Calu3 (cell line): ENCODE measurements around the gene ZFC3H1. TPM values are rescaled to one million over a fixed set of nuclear protein-coding genes. Genes with fewer than 3 reads are reported as not detected.

ENCODE experiments used
- Bru-seq: library from RNA; stranded (reverse); fragments of 400-500 nt; gene quantifications from one replicate; lab custom pipeline; 2021; lab: Mats Ljungman, UMichigan
- BruChase-seq, 2 experiments: library from RNA; stranded (reverse); fragments of 400-500 nt; gene quantifications; one replicate each; lab custom pipeline; 2021; lab: Mats Ljungman, UMichigan
- BruUV-seq: library from RNA; stranded (reverse); fragments of 400-500 nt; replicated peaks from 2 replicates; lab custom pipeline; 2021; lab: Mats Ljungman, UMichigan
- CTCF ChIA-PET: fragments of 300-600 bp; sonication (Branson Sonifier 250); formaldehyde crosslinking; loops from one replicate; lab custom pipeline; 2022; ENCODE audit warnings: antibody characterized with exemption; lab: Charles Lee
- DNase-seq: peaks from one replicate; pipeline ENCODE4 v3.0.0; 2022
- H3K27ac Mint-ChIP-seq: one replicate; pipeline ENCODE4 v1.8.0; 2022; ENCODE audit warnings: mixed read lengths; ENCODE audit not compliant: unreplicated experiment
- H3K27me3 Mint-ChIP-seq: one replicate; pipeline ENCODE4 v1.8.0; 2022; ENCODE audit warnings: mixed read lengths; ENCODE audit not compliant: unreplicated experiment
- H3K36me3 Mint-ChIP-seq: one replicate; pipeline ENCODE4 v1.8.0; 2022; ENCODE audit warnings: mild to moderate bottlenecking, moderate library complexity, mixed read lengths; ENCODE audit not compliant: insufficient read depth, unreplicated experiment
- H3K4me1 Mint-ChIP-seq: one replicate; pipeline ENCODE4 v1.8.0; 2022; ENCODE audit warnings: mild to moderate bottlenecking, low read depth, mixed read lengths; ENCODE audit not compliant: unreplicated experiment
- H3K4me3 Mint-ChIP-seq: one replicate; pipeline ENCODE4 v1.8.0; 2022; ENCODE audit warnings: mild to moderate bottlenecking, low read depth, moderate library complexity, mixed read lengths; ENCODE audit not compliant: unreplicated experiment
- H3K9me3 Mint-ChIP-seq: one replicate; pipeline ENCODE4 v1.8.0; 2022; ENCODE audit warnings: low read depth, mixed read lengths; ENCODE audit not compliant: unreplicated experiment
- CTCF ChIP-seq: fragments of 200-600 bp; IDR thresholded peaks from one replicate; pipeline ENCODE4 v1.8.0; 2022; ENCODE audit warnings: antibody characterized with exemption; ENCODE audit not compliant: unreplicated experiment
- intact Hi-C: fragments of 100-400 bp; cut with micrococcal nuclease; formaldehyde crosslinking; loops from one replicate; pipeline ENCODE4 v1.10.0; 2022; ENCODE audit not compliant: unreplicated experiment
- long read RNA-seq: library from polyadenylated mRNA; stranded (forward); transcript quantifications from one replicate; pipeline ENCODE4 v2.0.0, GENCODE V29; 2022
- total RNA-seq: library from RNA; stranded (reverse); gene quantifications from 2 replicates; pipeline ENCODE4 v1.2.3, GENCODE V29; 2022

The ZFC3H1 gene
- 64.0 and 66.6 TPM in 2 replicates for total RNA-seq
- Bru-seq, nascent RNA, result percentile 97 among the genes with signal in this experiment
- BruChase-seq, experiment 1, labeled RNA remaining after a 6-hour chase, result percentile 83 among the genes with signal in this experiment
- percentile 88 among the genes with signal in this experiment for BruChase-seq, experiment 2, labeled RNA remaining after a 2-hour chase
- long read RNA-seq, full-length matches to known transcripts, result 4 of 10 reads
- long read RNA-seq, partial matches to known transcripts, result 4 of 10 reads
- long read RNA-seq, other reads (novel, unspliced or antisense), result 2 of 10 reads

GRCh38 chr12:71663561-71664410 lies at the start of gene ZFC3H1, which contains the start of gene THAP2:
Gene ZFC3H1 (minus strand): TSS chr12:71663848. CDS start chr12:71663610, 238 bp downstream.
Gene THAP2 (plus strand): TSS chr12:71664301. CDS start chr12:71664510, 209 bp downstream.
- TF ChIP-seq CTCF, result peak; percentile 23
- no peaks in the 10 kb centered on the region for H3K27me3 Mint-ChIP-seq
- H3K4me3 Mint-ChIP-seq, result peak within 1 kb of the TSS; percentile 97
- H3K27ac Mint-ChIP-seq, result peak within 1 kb of the TSS; percentile 98
- peaks cover 61% of the 10 kb centered on the region for H3K36me3 Mint-ChIP-seq
- CTCF ChIA-PET, result interaction anchor here (0.6 to 2.9 kb wide), 9 partner anchors 15 to 177 kb away, joined by 3 to 27 read pairs (median 3); partner anchors contain the start of genes RAB21 and TMEM19
- H3K9me3 Mint-ChIP-seq, result peaks cover 2% of the 10 kb centered on the region
- peaks cover 17% of the 10 kb centered on the region for H3K4me1 Mint-ChIP-seq
- intact Hi-C loops, result loop anchor here (1.0 to 5.0 kb wide), 2 partner anchors 84 to 174 kb away; partner anchors contain the start of gene TBC1D15
- no TSS peak for BruUV-seq
- peak; percentile 94 for DNase-seq

GRCh38 chr12:71710276-71711125 lies 46.9 kb upstream of the ZFC3H1 start:
- H3K4me3 Mint-ChIP-seq, result peak overlapping the region; percentile 4
- H3K4me1 Mint-ChIP-seq, result peaks cover 36% of the 10 kb centered on the region
- H3K36me3 Mint-ChIP-seq, result no peaks in the 10 kb centered on the region
- TF ChIP-seq CTCF, result no peak
- H3K27me3 Mint-ChIP-seq, result no peaks in the 10 kb centered on the region
- CTCF ChIA-PET, result no interaction called here
- no TSS peak for BruUV-seq
- intact Hi-C loops, result no loop called here
- DNase-seq, result peak; percentile 66
- H3K9me3 Mint-ChIP-seq, result peaks cover 5% of the 10 kb centered on the region
- peak overlapping the region; percentile 60 for H3K27ac Mint-ChIP-seq

- Mint-ChIP-seq H3K9me3 (peaks cover 5% of the 10 kb centered on the region), H3K4me3 (no peak overlapping the region), H3K4me1 (peaks cover 36% of the 10 kb centered on the region), H3K27me3 (no peaks in the 10 kb centered on the region), H3K27ac (no peak overlapping the region), H3K36me3 (no peaks in the 10 kb centered on the region)
- no peak for TF ChIP-seq CTCF
- CTCF ChIA-PET, result interaction anchor here (0.6 to 1.3 kb wide), 2 partner anchors 11 to 13 kb away, joined by 4 to 5 read pairs; no protein-coding TSS in a partner anchor
- DNase-seq, result no peak
- BruUV-seq, result no TSS peak
- intact Hi-C loops, result no loop called here
Observed at GRCh38 chr12:71708658-71709057, 45.0 kb upstream of the ZFC3H1 start.

- no peak for TF ChIP-seq CTCF
- Mint-ChIP-seq H3K4me1 (peaks cover 22% of the 10 kb centered on the region), H3K9me3 (no peaks in the 10 kb centered on the region), H3K27ac (no peak overlapping the region), H3K36me3 (no peaks in the 10 kb centered on the region), H3K27me3 (no peaks in the 10 kb centered on the region), H3K4me3 (no peak overlapping the region)
- CTCF ChIA-PET, result no interaction called here
- intact Hi-C loops, result no loop called here
- BruUV-seq, result no TSS peak
- DNase-seq, result no peak
Observed at GRCh38 chr12:71704920-71705319, 41.3 kb upstream of the ZFC3H1 start.
